Stimulated activated CD4-positive, alpha-beta T cell treated with anti-CD3 and anti-CD28 coated beads, Interleukin-2, amount 100 ng/mL, for 48 hours (primary cell): Measurements from ENCODE around the gene PELI1.
"Not testable (repeated sequence)": the region's sequence is repeated elsewhere in the genome, so short reads cannot be mapped to it uniquely, and the experiment has no call there.

Experiments
- DNase-seq, 2 donors: peaks; one replicate each; pipeline ENCODE4 v3.0.0-alpha.2; 2020

PELI1 gene

GRCh38 chr2:64080179-64080578 lies 64.0 kb downstream of the PELI1 start:
- DNase-seq = no peak

DNA sequence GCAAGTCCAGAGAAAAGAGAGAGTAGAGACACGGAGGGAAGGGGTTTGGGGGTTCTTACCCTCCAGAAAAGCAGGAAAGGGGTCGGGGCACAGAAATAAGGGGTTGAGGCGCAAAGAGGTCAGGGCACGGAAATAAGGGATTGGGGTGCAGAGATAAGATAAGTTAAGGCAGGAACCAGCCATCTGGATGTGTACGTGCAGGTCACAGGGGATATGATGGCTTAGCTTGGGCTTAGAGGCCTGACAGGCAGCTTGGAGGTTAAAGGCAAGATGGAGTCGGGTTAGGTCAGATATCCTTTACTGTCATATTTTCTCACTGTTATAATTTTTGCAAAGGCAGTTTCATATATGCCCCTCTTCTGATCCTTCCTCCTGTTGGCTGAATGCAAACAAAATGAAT lies 64.5 kb downstream of the PELI1 start:
- not testable (repeated sequence) for DNase-seq

GRCh38 chr2:64076828-64077227 lies 67.4 kb downstream of the PELI1 start:
- DNase-seq = not testable (repeated sequence)

DNA sequence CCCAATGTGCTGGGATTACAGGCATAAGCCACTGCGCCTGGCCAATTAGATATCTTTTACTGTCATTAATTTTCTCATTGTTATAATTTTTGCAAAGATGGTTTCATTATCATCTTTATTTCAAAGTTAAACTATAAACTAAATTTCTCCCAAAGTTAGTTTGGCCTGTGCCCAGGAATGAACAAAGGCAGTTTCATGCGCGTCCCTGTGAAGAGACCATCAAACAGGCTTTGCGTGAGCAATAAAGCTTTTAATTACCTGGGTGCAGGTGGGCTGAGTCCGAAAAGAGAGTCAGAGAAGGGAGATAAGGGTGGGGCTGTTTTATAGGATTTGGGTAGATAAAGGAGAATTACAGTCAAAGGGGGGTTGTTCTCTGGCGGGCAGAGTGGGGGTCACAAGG lies 69.6 kb downstream of the PELI1 start:
- not testable (repeated sequence) for DNase-seq

DNA sequence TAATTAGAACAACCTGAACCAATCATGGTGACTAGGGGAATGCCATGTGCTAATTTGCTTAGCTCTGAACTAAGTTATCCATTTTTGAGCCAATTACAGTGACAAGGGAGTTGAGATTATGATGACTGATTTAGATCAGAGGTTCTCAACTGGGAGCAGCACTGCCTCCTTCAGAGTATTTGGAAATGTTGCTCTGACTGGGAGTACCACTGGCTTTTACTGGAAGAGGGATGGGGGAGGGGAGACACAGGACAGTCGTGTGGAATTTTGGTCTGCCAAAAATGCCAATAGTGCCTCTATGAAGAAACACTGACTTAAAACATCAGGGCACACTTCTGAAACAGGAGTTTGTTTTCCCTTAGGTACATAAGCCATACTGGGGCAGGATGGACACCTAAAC lies 76.9 kb downstream of the PELI1 start:
- no peak for DNase-seq

DNA sequence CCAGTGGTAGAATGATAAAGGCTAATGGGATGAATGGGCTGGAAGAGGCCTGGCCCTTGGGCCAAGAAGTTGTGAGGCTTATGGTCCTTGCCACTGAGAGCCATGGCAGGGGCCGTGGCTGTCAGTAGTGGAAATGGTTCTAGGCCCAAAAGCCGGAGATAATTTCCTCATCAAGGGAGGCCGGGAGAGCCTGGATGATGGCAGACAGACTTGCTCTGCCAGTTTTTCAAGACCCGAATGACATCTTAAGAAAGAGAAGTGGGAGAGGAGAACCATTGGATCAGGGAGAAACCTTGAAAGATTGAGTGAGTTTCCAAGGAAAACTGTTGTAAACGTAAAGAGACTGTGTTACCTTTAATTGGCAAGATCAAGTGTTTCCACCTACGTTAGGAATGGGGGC lies 78.7 kb downstream of the PELI1 start:
- no peak for DNase-seq

GRCh38 chr2:64063924-64064331 lies 80.3 kb downstream of the PELI1 start:
- no peak for DNase-seq

- DNase-seq = no peak
Measured at GRCh38 chr2:64063454-64063853, 80.8 kb downstream of the PELI1 start.

DNA sequence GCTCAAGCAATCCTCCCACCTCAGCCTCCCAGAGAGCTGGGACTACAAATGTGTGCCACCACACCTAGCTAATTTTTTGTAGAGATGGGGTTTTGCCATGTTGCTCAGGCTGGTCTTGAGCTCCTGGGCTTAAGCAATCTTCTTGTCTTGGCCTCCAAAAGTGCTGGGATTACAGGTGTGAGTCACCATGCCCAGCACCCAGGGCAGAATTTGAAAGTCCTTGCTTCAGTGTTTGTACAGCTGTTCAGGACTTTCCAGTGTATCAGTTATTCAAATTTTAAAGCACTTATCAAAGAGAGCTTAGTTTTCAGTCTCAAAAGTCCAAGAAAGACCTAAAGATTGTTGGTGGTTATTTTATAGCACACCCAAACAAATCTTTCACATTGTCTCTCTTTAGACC lies 81.4 kb downstream of the PELI1 start:
- no peak for DNase-seq

GRCh38 chr2:64059270-64059669 lies 85.0 kb downstream of the PELI1 start:
- DNase-seq = no peak

DNA sequence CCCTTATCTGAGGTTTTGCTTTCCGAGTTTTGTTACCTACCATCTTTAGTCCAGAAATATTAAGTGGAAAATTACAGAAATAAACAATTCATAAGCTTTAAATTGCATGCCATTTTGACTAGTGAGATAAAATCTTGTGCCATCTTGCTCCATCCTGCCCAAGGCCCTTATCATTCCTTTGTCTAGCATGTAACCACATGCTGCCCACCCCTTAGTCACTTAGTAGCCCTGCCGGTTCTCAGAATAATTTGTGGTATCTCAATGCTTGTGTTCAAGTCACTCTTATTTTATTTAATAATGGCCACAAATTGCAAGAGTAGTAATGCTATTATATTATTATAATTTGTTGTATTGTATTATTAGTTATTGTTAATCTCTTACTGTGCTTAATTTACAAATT lies 88.2 kb downstream of the PELI1 start:
- no peak for DNase-seq

DNA sequence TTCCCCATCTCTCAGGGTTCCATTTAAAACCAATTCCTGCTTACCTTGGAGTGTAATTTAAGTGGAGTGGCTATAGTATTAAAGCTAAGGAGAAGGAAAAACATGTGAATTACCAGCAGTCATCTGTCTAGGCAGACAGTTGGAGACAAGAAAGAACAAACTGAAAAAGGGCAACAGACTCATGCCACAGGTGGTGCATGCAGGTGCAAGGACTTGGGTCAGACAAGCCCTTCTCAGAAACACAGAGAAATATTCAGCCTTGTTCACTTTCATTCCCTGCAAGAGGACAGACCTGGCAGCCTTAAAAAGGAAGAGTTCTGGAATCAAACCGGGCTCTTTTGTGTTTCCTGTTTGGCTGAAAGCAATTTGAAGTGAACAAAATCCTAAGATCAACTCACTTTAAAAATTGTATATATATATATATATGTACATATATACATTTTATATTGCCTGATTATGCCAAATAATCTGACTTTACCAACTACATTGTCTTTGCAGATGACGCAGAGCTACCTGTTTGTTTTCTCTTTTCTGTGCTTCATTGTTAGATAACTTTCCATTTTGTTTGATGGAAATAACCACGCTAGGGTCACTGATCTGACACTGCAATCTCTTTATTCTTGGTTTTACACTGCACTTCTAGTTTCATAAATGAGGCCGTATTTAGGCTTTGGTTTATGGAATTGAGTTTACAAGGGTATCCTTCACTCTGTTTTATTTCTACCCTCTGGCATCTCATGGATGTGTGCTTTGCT lies 89.9 kb downstream of the PELI1 start:
- no peak for DNase-seq

- no peak for DNase-seq
Measured at GRCh38 chr2:64052463-64053241, 91.6 kb downstream of the PELI1 start.

DNA sequence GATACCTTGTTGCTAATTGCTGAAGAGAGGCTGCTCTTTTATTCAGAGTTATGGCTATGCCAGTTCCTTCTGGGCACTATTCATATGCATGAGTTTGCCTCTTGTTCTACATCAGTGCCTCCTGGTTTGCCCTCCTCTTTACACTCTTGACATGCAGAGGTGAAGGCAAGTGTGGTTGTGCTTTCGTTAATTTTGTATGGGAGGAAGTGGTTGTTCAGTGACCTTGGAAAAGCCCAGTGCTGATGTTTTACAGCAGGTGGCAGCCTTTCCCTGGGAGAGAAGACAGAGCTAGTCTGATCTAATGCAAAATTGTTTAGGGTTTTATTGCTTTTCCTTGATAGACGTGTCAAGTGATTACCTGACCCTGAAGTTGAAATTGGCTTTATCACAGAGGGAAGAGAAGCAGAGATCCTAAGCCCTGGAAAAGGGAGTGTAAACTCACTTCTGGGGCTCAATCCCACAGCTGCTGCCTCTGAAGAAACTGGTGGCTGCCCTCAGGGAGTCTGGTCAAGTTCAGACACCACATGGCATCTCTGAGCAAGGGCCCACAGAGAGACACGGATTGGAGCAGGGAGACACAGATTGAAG lies 94.5 kb downstream of the PELI1 start:
- DNase-seq = peak; percentile 44 to 54

- no peak for DNase-seq
Measured at GRCh38 chr2:64045938-64046337, 98.3 kb downstream of the PELI1 start.
